ENCODE results near the gene STXBP6. TPM values are rescaled to one million over a fixed set of nuclear protein-coding genes. Genes with fewer than 3 reads are reported as not detected.

STXBP6 gene
- total RNA-seq, 1 donor from 2014 or later, result not detected

DNA sequence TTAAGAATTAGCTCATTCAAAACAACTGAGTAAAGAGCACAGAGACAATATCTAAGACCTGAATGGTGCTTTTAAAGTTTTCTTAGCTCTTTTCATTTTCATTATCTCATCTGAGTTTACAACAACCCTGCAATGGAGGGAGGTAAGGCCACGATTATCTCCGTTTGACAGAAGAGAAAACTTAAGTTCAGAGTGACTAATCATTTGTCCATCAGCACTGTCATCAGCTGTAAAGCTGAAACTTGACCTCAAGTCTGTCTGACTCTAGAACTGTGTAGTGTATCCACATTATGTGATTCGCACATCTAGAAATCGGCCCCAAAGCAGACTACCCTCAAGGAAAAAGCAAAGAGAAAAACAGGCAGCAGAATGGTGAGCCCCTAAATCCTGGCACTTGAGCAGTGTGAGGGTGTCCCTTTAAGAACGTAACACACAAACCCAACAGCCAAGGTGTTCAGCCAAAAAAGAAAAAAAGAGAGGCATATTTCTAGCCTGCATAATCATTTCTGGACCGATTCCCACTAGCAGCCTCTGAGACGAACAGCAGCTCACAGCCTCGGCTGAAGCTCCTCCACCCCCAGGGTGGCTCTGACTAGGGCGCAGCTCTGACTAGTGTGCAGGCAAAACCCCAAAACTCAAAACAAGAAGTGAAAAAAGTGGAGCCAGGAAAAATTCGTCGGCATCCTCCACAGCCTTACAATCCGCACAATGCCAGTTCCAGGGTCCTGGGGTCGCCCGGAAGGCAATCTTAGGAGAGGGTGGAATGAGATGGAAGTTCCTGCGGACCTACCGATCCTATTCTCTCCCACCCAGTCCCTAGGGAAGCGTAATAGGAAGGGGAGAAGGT, 1.6 kb downstream of the STXBP6 start:
- Mint-ChIP-seq H3K9me3 (no peaks in the 10 kb centered on the region), H3K36me3 (ENCODE audit: low read depth) (no peaks in the 10 kb centered on the region), H3K4me3 (ENCODE audit: low read depth) (no peak overlapping the region), H3K27ac (no peak overlapping the region), H3K27me3 (ENCODE audit: low read depth) (peaks cover 53% of the 10 kb centered on the region), H3K4me1 (ENCODE audit: low read depth) (peaks cover 2% of the 10 kb centered on the region)
- no peak for DNase-seq (ENCODE audit: low spot score)
- intact Hi-C loops (cut with micrococcal nuclease), result no loop called here

DNA sequence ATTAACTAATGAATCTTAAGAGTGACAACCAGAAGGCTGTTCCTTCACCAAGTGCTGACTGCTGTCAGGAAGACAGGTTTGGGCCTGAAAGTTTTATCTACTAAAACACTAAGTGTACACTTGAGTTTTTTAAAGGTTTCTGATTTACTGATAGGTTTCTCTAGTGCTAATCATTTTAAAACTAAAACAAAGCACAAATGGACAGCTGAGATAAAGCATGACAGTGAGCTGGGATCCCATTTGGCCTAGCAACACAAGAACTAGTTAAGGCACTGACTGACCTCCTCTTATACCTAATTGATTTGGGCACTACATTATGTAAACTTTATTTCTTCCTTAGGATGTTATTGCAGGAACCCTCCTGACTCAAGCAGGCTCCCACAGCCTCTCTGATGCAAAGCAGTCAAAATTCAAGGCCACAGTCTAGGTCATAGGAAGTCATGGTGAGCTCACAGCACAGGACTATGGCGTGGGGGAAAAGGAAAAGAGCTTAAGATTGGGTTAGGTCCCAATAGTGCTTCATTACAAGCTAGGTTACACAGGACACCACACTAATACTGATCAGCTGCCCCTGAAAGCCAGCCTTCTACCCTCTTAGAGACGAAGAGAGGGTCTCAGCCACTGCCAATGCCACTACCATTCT, 3.5 kb downstream of the STXBP6 start:
- Mint-ChIP-seq H3K9me3 (no peaks in the 10 kb centered on the region), H3K36me3 (ENCODE audit: low read depth) (no peaks in the 10 kb centered on the region), H3K4me3 (ENCODE audit: low read depth) (no peak overlapping the region), H3K27me3 (ENCODE audit: low read depth) (peaks cover 37% of the 10 kb centered on the region), H3K27ac (no peak overlapping the region), H3K4me1 (ENCODE audit: low read depth) (peaks cover 2% of the 10 kb centered on the region)
- intact Hi-C loops (cut with micrococcal nuclease), result no loop called here
- DNase-seq (ENCODE audit: low spot score), result no peak

DNA sequence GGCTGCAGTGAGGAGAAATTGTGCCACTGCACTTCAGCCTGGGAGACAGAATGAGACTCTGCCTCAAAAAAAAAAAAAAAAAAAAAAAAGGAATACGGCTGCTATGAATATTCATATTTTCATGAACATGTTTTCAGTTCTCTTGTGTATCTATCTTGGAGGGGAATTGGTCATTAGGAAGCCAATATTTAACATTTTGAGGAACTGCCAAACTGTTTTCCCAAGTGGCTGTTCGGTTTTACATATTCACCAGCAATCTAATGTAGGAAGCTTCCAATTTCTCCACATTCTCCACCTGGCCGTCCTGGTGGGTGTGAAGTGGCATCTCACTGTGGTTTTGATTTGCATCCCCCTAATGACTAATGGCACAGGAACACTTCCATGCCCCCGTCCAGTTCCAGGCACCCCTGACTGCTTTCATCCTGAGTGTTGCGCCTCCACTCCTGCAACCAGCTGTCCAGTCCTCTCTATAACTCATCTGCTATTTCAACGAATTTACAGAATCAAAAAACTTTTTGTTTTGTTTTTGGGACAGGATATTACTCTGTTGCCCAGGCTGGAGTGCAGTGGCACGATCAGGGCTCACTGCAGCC, 5.7 kb downstream of the STXBP6 start:
- Mint-ChIP-seq H3K27me3 (ENCODE audit: low read depth) (peaks cover 23% of the 10 kb centered on the region), H3K4me1 (ENCODE audit: low read depth) (no peaks in the 10 kb centered on the region), H3K4me3 (ENCODE audit: low read depth) (no peak overlapping the region), H3K36me3 (ENCODE audit: low read depth) (no peaks in the 10 kb centered on the region), H3K27ac (no peak overlapping the region), H3K9me3 (no peaks in the 10 kb centered on the region)
- DNase-seq (ENCODE audit: low spot score), result no peak
- intact Hi-C loops (cut with micrococcal nuclease), result no loop called here

DNA sequence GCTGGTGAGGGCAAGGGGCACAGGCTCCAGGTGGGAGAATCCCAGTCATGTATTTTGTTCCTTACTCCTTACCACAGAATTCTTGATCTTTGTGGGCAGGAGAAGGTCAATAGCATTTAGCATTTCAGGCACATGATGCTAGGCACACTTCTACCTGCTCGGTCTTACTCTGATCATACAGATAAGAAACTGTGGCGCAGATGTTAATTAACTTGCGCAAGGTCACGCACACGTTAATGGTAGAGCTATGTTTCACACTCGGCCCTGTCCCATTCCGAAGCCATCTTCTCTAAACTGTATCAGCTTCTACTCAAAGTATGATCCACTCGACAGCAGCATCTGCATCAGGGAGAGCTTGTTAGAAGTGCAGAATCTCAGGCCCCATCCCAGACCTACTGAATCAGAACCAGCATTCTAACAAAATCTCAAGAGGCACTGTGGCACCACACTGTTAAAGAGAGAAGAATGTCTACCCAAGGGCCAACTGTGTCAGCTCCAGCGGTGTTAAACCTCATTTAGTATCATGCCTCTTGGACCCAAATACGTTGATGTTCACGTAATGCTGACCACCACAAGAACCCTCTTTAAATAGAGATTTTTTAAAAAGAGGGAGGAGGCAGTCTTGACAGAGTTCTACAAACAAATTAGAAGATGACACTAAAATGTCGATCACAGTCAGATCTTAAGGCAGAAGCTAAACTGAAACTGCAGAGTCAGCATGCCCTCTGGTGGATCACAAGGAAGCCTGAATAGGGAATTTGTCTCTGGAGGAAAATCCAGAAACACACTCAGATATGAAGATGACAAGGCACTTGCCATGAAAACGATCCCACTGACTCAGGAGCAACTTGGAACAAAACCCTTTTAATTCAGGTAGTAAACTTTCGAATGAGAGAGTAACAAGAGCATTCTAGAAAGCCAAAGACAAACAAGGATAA, 7.3 kb downstream of the STXBP6 start:
- Mint-ChIP-seq H3K27ac (no peak overlapping the region), H3K9me3 (no peaks in the 10 kb centered on the region), H3K4me1 (ENCODE audit: low read depth) (no peaks in the 10 kb centered on the region), H3K36me3 (ENCODE audit: low read depth) (no peaks in the 10 kb centered on the region), H3K4me3 (ENCODE audit: low read depth) (no peak overlapping the region), H3K27me3 (ENCODE audit: low read depth) (peaks cover 7% of the 10 kb centered on the region)
- no peak for DNase-seq (ENCODE audit: low spot score)
- intact Hi-C loops (cut with micrococcal nuclease), result no loop called here

DNA sequence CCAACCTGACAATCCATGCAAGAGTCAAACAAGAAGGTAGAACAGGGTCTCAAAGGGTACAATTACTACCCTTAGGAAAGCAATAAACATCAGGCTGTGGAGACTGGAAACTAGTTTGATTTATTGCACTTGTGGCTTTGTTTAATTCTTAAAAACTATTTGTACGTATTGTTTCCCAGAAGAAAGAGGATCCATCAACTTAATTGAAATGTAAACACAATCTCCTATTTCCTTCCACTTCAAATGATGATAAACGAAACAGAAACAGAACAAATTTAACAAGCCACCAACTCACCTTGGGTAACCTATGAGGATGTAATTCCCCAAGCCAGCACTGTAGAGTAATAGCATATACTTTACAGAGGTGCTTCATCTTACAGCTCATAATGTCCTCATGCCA, 8.0 kb downstream of the STXBP6 start:
- Mint-ChIP-seq H3K36me3 (ENCODE audit: low read depth) (no peaks in the 10 kb centered on the region), H3K9me3 (no peaks in the 10 kb centered on the region), H3K4me3 (ENCODE audit: low read depth) (no peak overlapping the region), H3K4me1 (ENCODE audit: low read depth) (no peaks in the 10 kb centered on the region), H3K27ac (no peak overlapping the region), H3K27me3 (ENCODE audit: low read depth) (peaks cover 6% of the 10 kb centered on the region)
- intact Hi-C loops (cut with micrococcal nuclease), result no loop called here
- no peak for DNase-seq (ENCODE audit: low spot score)

DNA sequence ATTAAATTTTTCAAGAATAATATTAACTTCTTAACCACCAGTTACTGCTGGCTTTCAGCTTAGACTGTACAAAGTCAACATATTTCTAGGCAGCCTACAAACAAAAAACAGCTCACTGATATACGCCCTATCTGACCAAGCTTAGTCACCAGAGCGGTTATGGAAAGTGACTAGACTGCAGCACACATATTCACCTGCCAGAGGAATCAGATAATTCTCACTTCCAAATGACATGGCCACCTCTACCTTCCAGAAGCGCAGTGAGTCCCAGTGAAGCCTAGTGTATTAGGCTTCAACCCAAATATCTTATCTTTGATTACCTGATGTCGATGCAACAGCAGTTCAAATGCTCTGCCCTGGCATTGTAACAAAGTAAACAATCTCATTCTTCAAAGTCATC, 8.5 kb downstream of the STXBP6 start:
- Mint-ChIP-seq H3K4me1 (ENCODE audit: low read depth) (no peaks in the 10 kb centered on the region), H3K9me3 (no peaks in the 10 kb centered on the region), H3K27ac (no peak overlapping the region), H3K36me3 (ENCODE audit: low read depth) (no peaks in the 10 kb centered on the region), H3K4me3 (ENCODE audit: low read depth) (no peak overlapping the region), H3K27me3 (ENCODE audit: low read depth) (peaks cover 6% of the 10 kb centered on the region)
- no peak for DNase-seq (ENCODE audit: low spot score)
- intact Hi-C loops (cut with micrococcal nuclease), result no loop called here

DNA sequence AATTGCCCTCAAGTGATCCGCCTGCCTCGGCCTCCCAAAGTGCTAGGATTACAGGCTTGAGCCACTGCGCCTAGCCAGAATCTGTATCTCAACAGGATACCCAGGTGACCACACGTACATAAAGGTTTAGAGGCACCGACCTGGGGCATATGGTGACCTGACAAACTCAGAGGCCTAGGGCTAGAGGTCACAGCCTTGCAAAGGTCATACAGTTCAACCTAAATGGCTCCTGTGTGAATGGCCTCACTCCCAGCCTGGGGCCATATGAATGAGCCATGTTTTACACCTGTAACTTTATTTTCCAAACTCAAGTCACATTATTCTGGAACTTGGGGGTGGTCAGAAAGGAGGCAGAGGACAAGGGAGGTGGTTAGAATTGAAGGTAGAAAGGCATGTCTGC, 10.0 kb downstream of the STXBP6 start:
- no peak overlapping the region for H3K27ac Mint-ChIP-seq
- no peak overlapping the region for H3K4me3 Mint-ChIP-seq (ENCODE audit: low read depth)
- DNase-seq (ENCODE audit: low spot score), result no peak
- H3K4me1 Mint-ChIP-seq (ENCODE audit: low read depth), result no peaks in the 10 kb centered on the region
- peaks cover 3% of the 10 kb centered on the region for H3K27me3 Mint-ChIP-seq (ENCODE audit: low read depth)
- intact Hi-C loops (cut with micrococcal nuclease), result no loop called here
- no peaks in the 10 kb centered on the region for H3K9me3 Mint-ChIP-seq
- no peaks in the 10 kb centered on the region for H3K36me3 Mint-ChIP-seq (ENCODE audit: low read depth)

DNA sequence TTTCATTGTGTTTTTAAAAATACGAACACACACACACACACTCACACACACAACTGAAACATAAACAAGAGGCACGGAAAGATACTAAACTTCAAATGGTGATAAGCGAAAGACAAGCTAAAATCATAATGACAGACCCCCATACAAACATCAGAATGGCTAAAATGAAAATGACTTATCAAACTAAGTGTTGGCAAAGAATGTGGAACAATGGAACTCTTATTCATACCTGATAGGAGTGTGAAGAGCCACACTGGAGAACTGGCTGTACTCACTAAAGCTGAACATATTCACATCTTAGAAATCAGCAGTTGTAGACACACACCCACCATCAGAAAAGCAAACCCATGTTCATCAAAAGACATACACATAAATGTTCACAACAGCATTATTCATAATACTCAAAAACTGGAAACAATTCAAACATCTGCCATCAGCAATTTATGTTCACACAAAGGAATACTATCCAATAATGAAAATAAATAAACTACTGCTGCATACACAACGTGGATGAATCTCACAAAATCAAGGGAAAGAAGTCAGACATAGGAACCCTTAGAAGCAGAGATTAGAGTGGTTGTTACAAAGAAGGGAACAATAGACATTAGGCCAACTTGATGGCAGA, 11.8 kb downstream of the STXBP6 start:
- H3K27me3 Mint-ChIP-seq (ENCODE audit: low read depth), result no peaks in the 10 kb centered on the region
- H3K4me3 Mint-ChIP-seq (ENCODE audit: low read depth), result no peak overlapping the region
- no peaks in the 10 kb centered on the region for H3K9me3 Mint-ChIP-seq
- H3K4me1 Mint-ChIP-seq (ENCODE audit: low read depth), result no peaks in the 10 kb centered on the region
- intact Hi-C loops (cut with micrococcal nuclease), result no loop called here
- no peak overlapping the region for H3K27ac Mint-ChIP-seq
- H3K36me3 Mint-ChIP-seq (ENCODE audit: low read depth), result no peaks in the 10 kb centered on the region
- DNase-seq (ENCODE audit: low spot score), result no peak

DNA sequence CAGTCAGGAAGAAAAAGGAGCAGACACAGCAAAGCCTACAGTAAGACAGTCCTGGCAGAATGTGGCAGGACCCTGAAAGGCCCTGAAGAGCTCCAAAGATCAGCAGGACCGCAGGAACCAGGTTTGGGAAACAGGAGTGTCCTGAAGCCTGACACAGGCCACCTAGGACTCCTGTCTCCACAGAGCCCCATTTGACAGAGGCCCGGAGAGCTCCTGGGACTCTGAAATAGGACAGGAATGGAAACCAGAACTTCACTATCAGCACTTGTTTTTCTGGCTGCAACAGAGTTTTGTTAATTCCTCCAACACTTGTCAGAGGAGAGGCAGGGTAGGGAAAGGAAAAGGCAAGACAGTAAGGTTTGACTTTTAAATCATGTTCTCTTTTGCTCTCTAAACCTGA, 12.9 kb downstream of the STXBP6 start:
- no peak overlapping the region for H3K4me3 Mint-ChIP-seq (ENCODE audit: low read depth)
- intact Hi-C loops (cut with micrococcal nuclease), result no loop called here
- H3K36me3 Mint-ChIP-seq (ENCODE audit: low read depth), result no peaks in the 10 kb centered on the region
- DNase-seq (ENCODE audit: low spot score), result no peak
- H3K27ac Mint-ChIP-seq, result no peak overlapping the region
- no peaks in the 10 kb centered on the region for H3K4me1 Mint-ChIP-seq (ENCODE audit: low read depth)
- no peaks in the 10 kb centered on the region for H3K9me3 Mint-ChIP-seq
- H3K27me3 Mint-ChIP-seq (ENCODE audit: low read depth), result no peaks in the 10 kb centered on the region

DNA sequence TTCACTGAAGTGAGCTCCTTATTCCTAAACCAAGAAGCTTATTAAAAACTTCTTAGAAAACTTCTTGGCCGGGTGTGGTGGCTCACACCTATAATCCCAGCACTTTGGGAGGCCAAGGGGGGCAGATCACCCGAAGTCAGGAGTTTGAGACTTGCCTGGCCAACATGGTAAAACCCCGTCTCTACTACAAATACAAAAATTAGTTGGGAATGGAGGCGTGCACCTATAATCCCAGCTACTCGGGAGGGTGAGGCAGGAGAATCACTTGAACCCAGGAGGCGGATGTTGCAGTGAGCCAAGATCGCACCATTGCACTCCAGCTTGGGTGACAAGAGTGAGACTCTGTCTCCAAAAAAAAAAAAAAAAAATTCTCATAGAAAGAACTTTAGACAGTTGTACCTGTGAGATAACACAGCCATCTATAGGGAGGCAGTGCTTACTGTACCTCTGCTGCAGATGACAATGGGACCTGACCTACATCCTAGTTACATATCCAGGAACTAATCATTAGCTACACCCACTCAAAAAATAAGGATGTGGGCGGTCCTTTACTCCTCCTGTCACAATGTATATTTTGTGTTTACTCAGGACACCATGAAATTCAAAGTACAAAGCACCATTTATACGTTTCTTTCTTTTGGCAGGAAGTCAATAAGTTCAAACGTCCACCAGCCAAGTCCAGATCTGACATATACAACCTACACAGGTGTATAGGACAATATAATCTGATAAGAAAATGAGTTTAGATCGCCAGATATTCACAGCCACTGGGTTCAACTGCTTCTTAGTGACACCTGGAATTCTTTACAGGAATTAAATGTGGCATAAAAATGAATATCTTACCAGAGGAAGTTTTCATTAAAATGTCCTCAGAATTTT, 14.9 kb downstream of the STXBP6 start:
- intact Hi-C loops (cut with micrococcal nuclease), result no loop called here
- H3K9me3 Mint-ChIP-seq, result no peaks in the 10 kb centered on the region
- no peaks in the 10 kb centered on the region for H3K27me3 Mint-ChIP-seq (ENCODE audit: low read depth)
- no peak overlapping the region for H3K27ac Mint-ChIP-seq
- no peak overlapping the region for H3K4me3 Mint-ChIP-seq (ENCODE audit: low read depth)
- no peaks in the 10 kb centered on the region for H3K4me1 Mint-ChIP-seq (ENCODE audit: low read depth)
- H3K36me3 Mint-ChIP-seq (ENCODE audit: low read depth), result no peaks in the 10 kb centered on the region
- no peak for DNase-seq (ENCODE audit: low spot score)

DNA sequence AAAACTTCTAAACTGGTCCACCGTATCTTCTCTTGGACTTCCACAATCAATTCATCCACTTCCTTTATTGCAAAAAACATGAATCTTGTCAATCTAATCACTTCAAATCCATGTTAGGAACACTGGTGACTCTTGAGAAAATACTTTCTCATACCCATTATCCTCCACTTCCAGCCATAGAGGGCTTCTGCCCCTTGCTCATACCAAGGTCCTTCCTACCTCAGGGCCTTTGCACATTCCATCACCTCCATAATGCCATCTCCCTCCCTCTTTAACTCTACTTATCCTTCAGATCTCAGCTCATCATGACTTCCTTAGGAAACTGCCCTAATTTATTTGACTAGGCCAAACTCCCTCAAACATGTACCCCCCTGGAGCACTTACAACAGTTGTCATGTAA, 16.6 kb downstream of the STXBP6 start:
- intact Hi-C loops (cut with micrococcal nuclease), result no loop called here
- H3K27ac Mint-ChIP-seq, result no peak overlapping the region
- no peak for DNase-seq (ENCODE audit: low spot score)
- no peak overlapping the region for H3K4me3 Mint-ChIP-seq (ENCODE audit: low read depth)
- no peaks in the 10 kb centered on the region for H3K27me3 Mint-ChIP-seq (ENCODE audit: low read depth)
- H3K36me3 Mint-ChIP-seq (ENCODE audit: low read depth), result no peaks in the 10 kb centered on the region
- no peaks in the 10 kb centered on the region for H3K4me1 Mint-ChIP-seq (ENCODE audit: low read depth)
- H3K9me3 Mint-ChIP-seq, result no peaks in the 10 kb centered on the region
